ENCODE data around the gene TUBA8.
"Not testable (repeated sequence)": the region's sequence is repeated elsewhere in the genome, so short reads cannot be mapped to it uniquely, and the experiment has no call there.

TUBA8 gene

GRCh38 chr22:18173441-18173840, 62.8 kb downstream of the TUBA8 start:
- DNase-seq (ENCODE audit: low read depth), result not testable (repeated sequence)

Measured in activated gamma-delta T cell treated with anti-CD3 and anti-CD28 coated beads, Interleukin-2, amount 50 U/mL, for 16 hours (primary cell).